Activated T-cell treated with anti-CD3 and anti-CD28 coated beads for 48 hours (primary cell): ENCODE data around the gene SH3BP4.

Experiments
- DNase-seq: peaks from one replicate; pipeline ENCODE4 v3.0.0-alpha.2; 2020; ENCODE audit warnings: low read depth

SH3BP4 gene

DNA sequence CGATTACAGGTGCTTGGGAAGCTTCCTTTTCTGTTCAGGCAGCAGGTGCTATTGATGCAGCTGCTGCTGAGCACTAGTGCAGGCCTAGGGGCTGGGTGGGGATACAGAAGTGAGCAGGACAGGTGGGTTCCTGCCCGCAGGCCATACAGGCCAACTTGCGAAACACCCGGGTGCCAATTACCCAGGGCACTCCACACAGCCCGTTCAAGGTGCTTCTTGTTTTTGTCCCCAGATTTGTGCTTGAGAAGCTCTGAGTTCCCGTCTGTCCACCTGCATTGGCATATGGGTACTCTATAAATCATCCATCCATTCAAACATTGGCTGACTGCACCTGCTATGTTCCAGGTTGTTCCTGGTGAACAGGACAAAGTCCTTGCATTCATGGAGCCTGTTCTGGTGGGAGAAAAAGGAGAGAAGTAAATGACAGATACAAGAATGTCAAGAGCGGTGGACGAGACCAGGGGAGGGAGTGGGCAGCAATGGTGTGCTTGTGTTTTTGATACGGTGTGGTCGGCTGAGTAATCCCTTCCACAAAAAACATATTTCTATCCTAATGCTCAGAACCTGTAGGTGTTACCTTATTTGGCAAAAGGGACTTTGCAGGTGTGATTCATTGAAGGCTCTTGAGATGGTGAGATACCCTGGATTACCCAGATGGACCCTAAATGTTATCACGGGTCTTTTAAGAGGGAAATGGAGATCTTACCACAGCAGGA lies 31.4 kb downstream of the SH3BP4 start:
- DNase-seq: no peak

DNA sequence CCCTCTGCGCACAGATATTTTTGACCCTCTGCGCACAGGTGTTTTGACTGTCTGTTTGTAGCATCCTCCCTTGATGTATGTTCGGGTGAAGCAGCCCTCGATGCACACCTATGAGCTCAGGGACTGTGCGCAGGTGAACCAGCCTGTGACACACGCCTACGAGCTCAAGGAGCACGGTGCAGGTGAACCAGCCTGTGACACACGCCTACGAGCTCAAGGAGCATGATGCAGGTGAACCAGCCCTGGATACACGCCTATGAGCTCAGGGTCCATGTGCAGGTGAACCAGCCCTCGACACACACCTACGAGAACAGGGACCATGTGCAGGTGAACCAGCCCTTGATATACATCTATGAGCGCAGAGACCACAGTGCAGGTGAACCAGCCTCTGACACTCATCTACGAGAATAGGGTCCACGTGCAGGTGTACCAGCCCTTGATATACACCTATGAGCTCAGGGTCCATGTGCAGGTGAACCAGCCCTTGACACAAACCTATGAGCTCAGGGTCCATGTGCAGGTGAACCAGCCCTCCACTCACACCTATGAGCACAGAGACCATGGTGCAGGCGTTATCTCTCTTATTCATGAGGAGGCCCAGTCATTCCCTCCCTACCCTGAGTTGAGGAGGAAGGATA lies 33.9 kb downstream of the SH3BP4 start:
- no peak for DNase-seq

DNA sequence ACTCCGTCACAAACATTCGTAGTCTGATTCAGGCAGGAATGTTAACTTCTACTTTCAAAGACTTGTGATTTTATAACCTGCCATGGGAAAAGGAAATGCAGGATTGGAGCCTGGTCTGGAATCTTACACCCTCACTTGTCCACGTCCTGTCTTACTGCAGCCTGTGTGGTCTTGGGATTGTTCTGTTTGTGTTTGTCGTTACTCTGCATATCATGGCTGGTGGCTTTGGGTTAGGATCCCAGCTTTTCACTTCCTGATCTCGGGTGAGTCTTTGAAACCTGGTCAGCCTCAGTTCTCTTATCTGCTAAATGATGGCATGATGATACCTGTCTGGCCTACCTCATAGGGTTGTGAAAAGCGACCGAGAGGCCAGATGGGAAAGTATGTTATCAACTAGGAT lies 34.6 kb downstream of the SH3BP4 start:
- no peak for DNase-seq

DNA sequence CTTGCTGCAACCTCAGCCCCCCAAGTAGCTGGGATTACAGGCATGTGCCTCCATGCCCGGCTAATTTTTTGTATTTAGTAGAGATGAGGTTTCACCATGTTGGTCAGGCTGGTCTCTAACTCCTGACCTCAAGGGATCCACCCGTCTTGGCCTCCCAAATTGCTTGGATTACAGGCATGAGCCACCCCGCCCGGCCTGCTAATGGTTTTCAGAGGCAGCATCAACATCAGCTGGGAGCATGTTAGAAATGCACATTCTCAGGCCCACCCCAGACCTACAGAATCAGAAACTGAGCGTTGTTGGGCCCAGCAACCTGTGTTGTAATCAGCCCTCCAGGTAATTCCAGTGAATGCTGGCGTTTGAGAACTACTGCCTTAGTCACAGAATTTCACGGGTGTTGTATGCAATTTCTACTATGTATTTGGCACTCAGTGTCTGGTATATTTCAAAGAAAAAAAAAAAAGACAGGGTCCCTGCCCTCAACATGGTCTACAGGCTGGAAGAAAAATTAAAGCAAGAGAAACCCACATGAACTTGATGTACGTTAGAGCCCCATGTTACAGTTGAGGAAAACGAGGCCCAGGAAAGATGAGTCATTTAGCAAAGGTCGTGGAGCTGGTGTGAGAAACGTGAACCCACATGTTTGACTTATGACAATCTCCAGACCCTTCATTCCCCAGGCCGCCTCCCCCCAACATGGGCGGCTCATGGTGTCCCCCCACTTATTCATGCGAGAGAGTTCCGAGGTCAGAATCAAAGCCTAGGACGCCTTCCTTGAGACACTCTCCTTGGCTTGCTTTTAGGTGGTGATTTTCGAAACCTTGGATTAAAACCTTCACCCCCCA lies 35.3 kb downstream of the SH3BP4 start:
- no peak for DNase-seq

DNA sequence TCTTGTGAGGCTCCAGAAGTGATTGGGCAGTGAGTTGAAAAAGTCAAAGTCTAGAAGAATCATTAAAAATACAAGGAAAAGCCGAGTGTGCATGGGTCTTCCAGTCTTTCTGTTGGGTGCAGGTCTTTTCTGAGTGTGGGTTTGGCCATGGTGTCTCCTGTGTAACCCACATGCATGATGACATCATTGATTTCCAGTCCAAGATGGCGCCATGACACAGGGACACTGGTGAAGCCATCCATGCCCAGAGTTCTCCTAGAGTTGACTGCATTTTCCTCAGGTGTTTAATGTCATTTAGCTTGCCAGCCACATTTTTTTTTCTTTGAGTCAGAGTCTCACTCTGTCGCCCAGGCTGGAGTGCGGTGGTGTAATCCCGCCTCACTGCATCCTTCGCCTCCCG lies 35.9 kb downstream of the SH3BP4 start:
- DNase-seq: no peak

DNA sequence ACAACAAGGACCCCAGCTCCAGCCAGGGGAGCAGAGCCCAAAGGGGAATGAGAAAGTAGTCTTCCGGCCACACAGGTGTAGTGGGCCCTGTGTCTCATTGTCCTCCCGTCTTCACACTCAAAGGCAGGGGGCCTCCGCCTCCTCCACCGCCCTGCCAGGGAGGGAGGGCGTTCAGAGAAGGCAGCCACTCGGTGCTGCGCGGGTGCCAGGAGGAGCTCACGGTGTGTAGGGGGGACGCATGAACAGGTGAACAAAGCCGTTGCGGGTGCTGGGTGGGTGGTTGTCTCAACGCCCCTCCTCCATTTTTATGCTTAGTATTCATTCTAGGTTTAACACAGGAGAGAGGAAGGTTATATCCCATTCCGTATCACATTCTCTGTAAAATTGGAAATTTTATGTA lies 36.7 kb downstream of the SH3BP4 start:
- no peak for DNase-seq

DNA sequence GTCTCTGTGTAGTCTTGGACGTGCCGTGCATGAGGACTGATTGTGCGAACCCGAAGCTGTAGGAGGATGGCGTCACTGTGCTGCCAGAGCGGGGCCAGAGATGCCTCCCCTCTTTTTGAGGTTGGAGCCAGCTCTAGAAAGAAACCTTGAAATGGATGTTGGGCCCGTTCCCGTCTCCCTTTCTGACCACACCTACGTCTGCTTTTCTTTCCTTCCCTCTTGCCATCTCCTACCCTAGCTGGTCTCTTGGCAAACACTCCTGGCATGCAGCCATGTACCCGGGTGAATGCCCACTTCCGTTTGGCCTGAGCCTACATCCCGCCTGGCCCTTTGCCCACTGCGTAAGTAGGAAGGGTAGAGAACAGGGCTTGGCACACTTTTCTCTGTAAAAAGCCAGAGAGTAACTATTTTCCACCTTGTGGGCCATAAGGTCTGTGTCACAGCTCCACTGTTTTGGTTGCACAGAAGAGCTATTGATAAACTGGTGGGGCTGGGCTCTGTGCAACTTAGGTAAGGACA lies 37.4 kb downstream of the SH3BP4 start:
- DNase-seq: no peak

DNA sequence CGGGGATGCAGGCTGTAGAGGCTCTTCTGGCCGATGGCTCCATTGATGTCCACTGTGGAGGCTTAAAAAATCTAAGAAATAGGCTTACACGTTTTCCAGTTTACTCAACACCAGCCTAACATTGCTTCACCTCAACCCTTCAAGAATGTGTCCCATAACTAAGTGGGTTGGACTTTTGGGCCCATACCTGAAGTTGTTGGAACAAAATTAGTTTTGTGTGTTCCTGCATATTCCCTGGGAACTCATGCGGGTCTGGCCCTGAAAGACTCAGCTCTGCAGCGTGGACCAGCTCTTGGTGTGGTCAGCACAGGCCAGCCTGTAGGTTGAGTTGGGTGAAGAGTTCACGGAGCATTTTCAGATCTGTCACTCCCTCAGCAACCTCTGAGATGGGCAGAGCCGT lies 38.5 kb downstream of the SH3BP4 start:
- no peak for DNase-seq

DNA sequence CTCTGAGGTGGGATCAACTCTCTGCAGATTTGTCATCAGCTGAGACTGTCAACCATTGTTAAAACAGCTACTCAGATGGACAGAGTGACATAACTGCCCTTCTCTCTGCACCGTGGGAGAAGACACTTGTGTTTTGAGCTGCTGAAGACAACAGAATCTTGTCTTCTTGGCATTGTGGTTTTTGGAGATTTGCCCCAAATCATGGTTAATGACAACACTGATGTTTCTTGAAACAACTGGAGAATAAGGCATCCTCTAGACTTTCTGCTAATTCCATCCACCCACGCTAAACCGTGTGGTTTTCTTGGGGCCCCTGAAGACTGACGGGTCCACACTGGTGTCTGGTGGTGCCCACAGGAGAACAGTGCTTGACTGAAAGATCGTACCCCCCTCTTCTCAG lies 39.5 kb downstream of the SH3BP4 start:
- DNase-seq: no peak

DNA sequence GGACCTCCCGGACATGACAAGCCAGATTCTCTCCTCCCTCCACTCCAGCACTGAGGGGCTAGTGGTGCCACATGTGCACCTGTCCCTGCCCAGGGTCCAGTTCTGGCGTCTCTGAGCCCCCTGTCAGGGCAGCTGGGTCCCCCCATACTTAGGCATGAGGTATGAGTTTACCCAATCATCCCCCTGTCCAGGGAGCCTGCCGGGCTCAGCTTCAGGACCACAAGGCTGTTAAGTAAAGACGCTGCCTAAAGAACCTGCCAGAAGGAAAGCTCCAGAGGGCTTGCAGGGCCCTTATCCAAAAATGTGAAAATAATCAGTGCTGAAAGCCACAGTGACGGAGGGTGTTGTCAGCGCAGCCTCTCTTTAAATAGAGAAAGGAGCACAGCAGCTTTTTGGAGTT lies 40.0 kb downstream of the SH3BP4 start:
- DNase-seq: no peak

DNA sequence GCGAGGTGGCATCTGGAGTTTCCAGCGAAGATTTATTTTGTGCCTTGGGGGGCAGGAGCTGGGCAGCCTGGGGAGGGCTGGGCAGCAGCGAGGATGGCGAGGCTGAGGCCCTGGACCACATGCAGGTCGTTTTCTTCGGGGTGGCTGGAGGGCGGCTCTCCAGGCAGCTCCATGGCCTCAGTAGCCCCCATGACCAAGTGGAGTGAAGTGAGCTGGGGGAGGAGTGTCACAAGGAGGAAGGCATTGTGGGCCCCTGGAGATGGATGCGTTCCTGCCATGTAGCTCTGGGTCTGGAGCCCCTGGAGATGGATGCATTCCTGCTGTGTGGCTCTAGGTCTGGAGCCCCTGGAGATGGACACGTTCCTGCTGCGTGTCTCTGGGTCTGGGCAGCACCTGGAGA lies 40.4 kb downstream of the SH3BP4 start:
- DNase-seq: no peak

DNA sequence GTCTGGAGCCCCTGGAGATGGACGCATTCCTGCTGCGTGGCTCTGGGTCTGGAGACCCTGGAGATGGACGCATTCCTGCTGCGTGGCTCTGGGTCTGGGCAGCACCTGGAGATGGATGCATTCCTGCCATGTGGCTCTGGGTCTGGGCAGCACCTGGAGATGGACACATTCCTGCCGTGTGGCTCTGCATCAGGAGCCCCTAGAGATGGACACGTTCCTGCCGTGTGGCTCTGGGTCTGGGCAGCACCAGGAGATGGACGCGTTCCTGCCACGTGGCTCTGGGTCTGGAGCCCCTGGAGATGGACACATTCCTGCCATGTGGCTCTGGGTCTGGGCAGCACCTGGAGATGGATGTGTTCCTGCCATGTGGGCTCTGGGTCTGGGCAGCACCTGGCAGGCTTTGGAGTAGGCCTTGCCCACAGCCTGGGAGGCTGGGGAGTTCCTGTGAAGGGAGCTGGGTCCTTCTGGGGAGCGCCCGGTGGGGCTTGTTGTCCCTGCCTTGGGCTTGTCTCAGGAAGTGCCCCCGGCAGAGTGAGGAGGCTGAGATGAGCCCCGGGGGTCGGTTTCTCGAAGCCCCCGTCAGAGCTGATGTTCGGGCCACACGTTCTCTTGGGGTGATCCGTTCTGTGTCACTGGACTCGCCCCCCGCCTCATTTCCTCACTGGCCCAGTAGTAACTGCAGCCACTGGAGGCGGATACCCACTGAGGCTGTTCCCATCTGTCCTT lies 41.0 kb downstream of the SH3BP4 start:
- no peak for DNase-seq

DNA sequence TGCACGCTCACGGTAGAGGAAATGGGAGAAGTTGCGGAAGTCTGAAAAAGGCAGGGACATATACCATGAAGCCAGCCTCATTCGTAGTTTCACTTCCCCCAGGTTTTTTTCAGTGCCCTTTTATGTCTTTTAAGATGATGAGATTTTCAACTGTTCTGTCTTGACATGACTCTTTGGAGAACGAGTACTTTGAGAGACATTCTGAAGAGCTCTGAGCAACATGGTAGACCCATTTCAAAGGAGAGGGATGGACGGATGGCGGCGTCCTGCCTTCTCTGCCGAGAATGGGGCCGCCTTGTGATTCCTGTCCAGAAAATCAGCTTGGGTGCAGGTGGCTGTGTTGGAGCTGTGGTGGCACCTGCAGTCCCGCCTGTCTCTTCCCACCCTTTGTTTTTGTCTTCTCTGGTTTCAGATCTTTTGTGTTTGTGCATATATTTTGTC lies 41.7 kb downstream of the SH3BP4 start:
- DNase-seq: no peak

DNA sequence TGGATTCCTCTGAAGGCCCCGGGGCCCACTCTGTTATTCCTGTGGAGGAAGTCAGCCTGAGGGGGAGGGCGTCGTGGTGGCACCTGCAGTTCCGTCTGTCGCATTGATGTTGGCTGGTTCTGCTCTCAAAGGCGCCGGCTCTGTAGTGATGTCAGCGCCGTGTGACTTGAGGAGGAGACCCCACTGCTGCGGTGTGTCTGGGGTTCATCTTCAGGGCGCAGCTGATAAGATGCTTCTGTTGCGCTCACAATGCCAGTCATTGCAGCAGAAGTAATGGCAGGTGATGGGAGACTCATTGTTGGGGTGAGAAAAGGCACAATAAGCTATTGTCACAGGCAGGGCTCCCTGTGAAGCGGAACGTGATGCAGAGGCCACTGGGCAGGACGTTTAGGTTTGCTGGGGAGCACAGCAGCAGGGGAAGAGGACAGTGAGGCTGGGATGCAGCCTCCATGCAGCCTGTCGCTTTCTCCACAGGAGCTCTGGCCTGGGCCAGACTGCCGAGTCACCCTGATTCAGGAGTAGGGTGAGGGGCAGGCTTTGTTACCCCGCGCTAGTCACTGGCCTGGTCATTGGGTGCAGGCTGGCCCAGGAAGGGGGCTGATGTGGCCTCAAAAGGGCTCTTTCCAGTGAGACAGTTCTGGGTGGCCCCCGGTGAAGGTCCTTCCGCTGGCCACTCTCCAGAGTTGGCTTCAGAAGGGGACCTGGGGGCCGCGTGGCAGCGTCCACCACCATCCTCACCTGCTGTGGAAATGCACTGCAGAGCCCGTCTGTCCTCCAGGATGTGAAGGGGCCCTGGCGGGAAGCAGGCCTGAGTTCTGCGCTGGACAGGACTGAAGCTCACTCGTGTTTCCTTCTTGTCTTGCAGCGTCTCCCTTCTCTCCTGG lies 42.9 kb downstream of the SH3BP4 start:
- no peak for DNase-seq

DNA sequence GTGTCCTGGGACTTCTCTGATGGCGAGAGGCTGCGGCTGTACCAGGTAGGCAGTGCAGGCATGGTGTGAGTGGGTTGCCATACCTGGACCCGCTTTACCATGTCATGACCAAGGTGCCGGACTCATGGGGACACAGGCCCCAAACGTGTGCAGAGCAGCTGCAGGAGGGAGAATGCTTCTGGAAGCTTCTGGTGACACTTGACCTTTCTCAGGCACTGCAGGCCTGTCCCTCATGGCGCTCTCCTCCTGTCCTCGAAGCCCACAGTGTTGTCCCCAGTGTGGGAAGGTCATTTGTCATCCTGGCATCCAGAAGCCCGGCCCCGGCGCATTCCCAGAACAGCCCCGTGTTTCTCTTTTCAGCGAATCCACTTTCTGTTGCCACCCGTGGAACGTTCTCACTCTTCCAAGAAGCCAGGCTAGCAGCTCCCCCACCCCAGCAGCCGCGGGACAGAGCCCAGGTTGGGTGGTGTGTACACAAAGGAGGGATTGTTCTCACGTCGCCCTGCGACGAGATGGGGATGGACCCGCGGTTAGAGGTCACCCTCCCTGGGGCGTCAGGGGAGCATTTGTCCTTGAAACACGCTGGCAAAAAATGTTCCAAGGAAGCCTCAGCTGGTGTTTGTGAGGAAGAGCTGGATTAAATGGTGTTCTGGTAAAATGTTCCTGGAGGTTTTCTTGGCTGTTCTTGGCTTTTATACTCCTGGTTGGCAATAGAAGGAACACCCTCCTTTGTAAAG lies 43.7 kb downstream of the SH3BP4 start:
- DNase-seq: no peak

DNA sequence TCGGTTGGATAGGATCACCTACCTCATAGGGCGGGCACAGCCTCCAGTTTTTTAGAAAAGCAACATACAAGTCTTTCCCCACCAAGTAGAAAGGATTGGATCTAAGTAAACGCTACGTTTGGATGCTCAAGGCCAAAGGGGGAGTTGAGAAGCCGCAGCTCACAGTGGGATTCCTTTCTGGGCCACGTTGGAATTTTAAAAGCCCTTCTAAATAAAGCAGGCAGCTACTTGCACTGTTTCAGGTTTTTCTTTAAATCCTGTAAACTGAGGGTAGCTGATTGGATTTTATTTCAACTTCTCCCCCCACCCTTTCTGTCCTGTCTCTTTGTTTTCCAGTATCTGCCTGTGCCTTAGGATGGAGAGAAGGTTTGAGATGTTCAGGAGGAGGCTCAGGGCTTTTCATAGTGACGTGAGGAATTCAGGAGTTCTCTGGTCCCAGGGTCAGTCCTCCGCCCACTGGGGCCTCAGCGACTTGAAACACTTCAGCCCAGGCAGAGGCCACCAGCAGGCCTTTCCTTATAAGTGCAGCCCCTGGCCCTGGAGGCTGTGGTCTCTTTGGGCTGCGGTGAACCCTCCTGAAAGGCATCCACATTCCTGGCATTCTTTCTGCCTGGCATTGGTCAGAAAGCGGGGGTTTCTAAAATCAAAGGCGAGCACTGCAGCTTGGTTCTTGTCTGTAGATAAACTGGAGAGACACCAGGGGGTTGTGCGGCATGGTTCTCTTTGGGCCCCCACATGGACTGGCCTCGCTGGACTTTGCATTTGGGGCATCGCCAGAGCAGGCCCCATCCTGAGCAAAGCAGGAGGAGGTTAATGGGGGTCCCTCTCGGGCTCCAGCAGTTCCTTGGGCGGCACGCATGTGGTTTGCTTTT lies 44.5 kb downstream of the SH3BP4 start:
- DNase-seq: no peak

DNA sequence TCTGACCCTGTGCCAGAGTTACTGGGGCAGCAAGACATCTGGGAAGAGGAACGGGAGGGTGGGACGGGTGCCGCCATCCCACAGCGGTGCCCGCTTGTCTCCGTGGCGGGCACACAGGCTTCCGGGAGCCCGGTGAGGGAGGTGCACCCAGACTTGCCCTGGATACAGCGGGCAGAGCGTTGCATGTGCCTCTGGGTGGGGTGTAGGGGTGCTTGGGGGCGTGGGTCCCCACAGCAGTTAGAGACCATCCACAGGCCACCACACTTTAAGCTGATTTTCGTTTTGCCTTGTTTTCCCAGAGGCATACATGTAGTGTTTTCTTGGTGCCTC lies 45.1 kb downstream of the SH3BP4 start:
- no peak for DNase-seq

DNA sequence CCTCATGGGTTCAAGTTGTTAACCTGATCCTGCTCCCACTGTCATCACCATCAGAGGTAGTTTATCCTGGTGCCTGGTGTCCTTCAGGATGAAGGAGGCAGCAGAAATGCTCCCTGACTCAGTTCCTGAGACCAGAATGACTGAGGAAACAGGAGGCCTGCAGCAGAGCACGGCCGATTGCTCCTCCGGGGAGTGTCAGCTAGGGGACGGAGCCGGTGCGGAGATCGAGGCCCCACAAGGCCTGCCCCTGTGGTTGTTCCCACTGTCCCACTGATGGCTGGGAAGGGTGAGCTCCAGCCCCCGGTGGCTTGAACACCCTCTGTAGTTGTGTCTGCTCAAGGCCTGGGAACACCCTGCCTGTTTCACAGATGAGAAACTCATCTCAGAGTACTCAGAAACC lies 45.6 kb downstream of the SH3BP4 start:
- no peak for DNase-seq

DNA sequence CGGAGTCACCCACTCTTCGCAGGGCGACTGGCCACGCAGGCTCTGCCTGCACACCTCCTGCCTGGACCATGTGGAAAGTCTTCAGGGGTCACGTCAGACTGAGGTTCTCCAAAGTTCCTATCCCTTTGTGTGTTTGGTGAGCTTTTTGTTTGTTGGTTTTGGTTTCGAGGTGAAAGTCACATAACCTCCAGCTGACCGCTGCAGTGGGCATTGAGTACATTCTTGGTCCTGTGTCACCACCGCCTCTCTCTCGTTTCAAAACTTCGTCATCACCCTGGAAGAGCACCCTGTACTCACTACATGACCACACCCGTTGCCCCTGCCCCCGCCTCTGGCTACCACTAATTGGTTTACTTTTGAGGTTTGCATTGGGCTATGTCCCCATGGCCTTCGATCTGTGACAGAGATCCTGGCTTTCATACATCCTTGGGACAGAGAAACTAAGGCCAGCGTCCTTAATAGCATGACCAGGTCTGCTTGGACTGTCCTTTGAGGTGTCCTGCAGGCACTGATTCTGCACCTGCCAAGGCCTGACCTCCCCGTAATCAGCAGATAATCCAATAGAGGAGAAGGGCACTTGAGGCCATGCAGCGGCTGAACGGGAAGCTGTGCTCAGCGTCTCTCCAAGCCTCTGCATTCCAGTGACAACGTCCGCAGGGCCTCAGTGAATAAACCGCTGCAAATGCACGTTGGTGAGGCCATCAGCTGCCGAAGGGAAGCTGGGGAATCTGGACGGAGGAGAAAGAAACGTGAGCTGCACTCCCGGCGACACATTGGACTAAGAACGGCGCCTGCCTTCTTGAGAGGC lies 46.8 kb downstream of the SH3BP4 start:
- DNase-seq: no peak
